ENCODE measurements around the gene BSG. TPM values are rescaled to one million over a fixed set of nuclear protein-coding genes. Genes with fewer than 3 reads are reported as not detected.
A peak's percentile ranks its signal among the peaks of the same experiment; 100 is the strongest.

BSG gene
- total and polyA plus RNA-seq, 9 of the 15 experiments (the other 6 are each of a cell fraction or from before 2014, with no cell fraction given), result 4.6 to 495 (median 187) TPM

- POLR2A ChIA-PET, result no interaction called here
Measured at GRCh38 chr19:570251-570686, 2.1 kb upstream of the BSG start.

More at GRCh38 chr19:570251-570686, 2.1 kb upstream of the BSG start:
- Histone ChIP-seq H3K27ac (ENCODE audit: extremely low read depth, low read depth, low read length) (peak overlapping the region; percentile 65; the same call in 1 of the 3 replicates), H3K36me3 (ENCODE audit: control insufficient read depth, insufficient read depth, low read length) (peaks cover 3% of the 10 kb centered on the region; the same call in 1 of the 3 replicates), H3K4me3 (no peak overlapping the region), H2AFZ (ENCODE audit: low read depth, low read length) (no peak overlapping the region), H3K4me2 (ENCODE audit: insufficient read depth, low read length) (no peak overlapping the region), H3K9me1 (ENCODE audit: control insufficient read depth, insufficient read depth, low read length) (peaks cover 5% of the 10 kb centered on the region), H3K4me1 (replicated peaks in 1 of 2; ENCODE audit: control insufficient read depth in 2 of 2, insufficient read depth in 2 of 2, low read length in 2 of 2) (peaks cover 14 to 58% of the 10 kb centered on the region in 2 experiments), H4K20me1 (replicated peaks; ENCODE audit: control insufficient read depth, insufficient read depth, low read length) (peaks cover 20% of the 10 kb centered on the region), H3K9me3 (replicated peaks; ENCODE audit: control insufficient read depth, insufficient read depth, low read depth, low read length) (peaks cover 10% of the 10 kb centered on the region), H3K9ac (ENCODE audit: insufficient read depth in 1 of 2, low read depth in 2 of 2, low read length in 2 of 2) (no peak overlapping the region), H3K27me3 (ENCODE audit: control insufficient read depth in 2 of 2, insufficient read depth in 2 of 2, low read length in 2 of 2) (no peaks in the 10 kb centered on the region), H3K79me2 (ENCODE audit: control insufficient read depth, insufficient read depth, low read length) (peaks cover 32% of the 10 kb centered on the region)
- ATAC-seq, result no peak
- FAIRE-seq, result no peak
- TF ChIP-seq HMG20B (CRISPR knock-in tag; IDR thresholded peaks at IDR 0.05) (no peak), TRIM24 (IDR thresholded peaks at IDR 0.05) (peak; percentile 31 to 69; a peak in 3 of 4 replicates), RBM15 (IDR thresholded peaks at IDR 0.05; ENCODE audit: insufficient read depth, low read length) (no peak), TOE1 (IDR thresholded peaks at IDR 0.05; ENCODE audit: borderline replicate concordance) (0 out of 2 replicates have a peak, but pooled peaks have one; percentile 16), TOE1 (CRISPR knock-in tag; IDR thresholded peaks at IDR 0.05; ENCODE audit: borderline replicate concordance, low read depth) (no peak), BCLAF1 (IDR thresholded peaks at IDR 0.05; ENCODE audit: borderline replicate concordance in 1 of 2, control insufficient read depth in 1 of 2, low read depth in 2 of 2, low read length in 1 of 2) (no peak), SAP30 (IDR thresholded peaks at IDR 0.05; ENCODE audit: borderline replicate concordance, insufficient read depth, low read depth, low read length, poor library complexity, severe bottlenecking) (no peak)
- in situ Hi-C loops (cut with MboI) (no loop called here), intact Hi-C loops (cut with micrococcal nuclease) (no loop called here)
- no TSS peak for BruUV-seq (replicated peaks)
- whole genome bisulfite sequencing (ENCODE audit: insufficient coverage, low coverage, missing lambda C conversion rate), result 92% methylated on average over 12 of the region's 25 CpGs
- CTCF ChIA-PET (ENCODE audit: low intra/inter-chr PET ratio), result no interaction called here
- peak in 3 of 4 experiments; percentile 55 to 61 (median 60) for DNase-seq (ENCODE audit: extremely low read depth in 1 of 4, low spot score in 3 of 4)
